Gastroesophageal sphincter (tissue), 3 donors: ENCODE measurements around the gene PBX1.

Experiments
- CTCF ChIP-seq, 4 experiments: fragments of 200-600 bp in 2 of 4; fragments of 450-650 bp in 2 of 4; sonication (generic) in 1 of 4; IDR thresholded peaks; one replicate each; pipeline ENCODE4 v1.5.1; 2017 to 2019; ENCODE audit warnings: antibody characterized with exemption in 4 of 4, mild to moderate bottlenecking in 2 of 4, moderate library complexity in 2 of 4
- EP300 ChIP-seq: sonication (generic); formaldehyde crosslinking; IDR thresholded peaks from one replicate; pipeline ENCODE4 v1.6.1; 2017; ENCODE audit warnings: antibody characterized with exemption, mild to moderate bottlenecking

- TF ChIP-seq CTCF (IDR thresholded peaks at IDR 0.05) (no peak), EP300 (no peak)
These were observed 216.1 kb downstream of the PBX1 start for GRCh38 chr1:164774819-164775654.
